K562 (cell line): Measurements from ENCODE around the gene KRI1. TPM values are rescaled to one million over a fixed set of nuclear protein-coding genes. Genes with fewer than 3 reads are reported as not detected.
A peak's percentile ranks its signal among the peaks of the same experiment; 100 is the strongest.

ENCODE experiments used
- CHD1 ChIP-seq: fragments of 200-600 bp; sonication (generic); IDR thresholded peaks from one replicate; pipeline ENCODE4 v1.6.1; 2012; ENCODE audit warnings: mild to moderate bottlenecking, moderate library complexity, low read length, inconsistent platforms
- HOMEZ ChIP-seq: fragments of 250-450 bp; sonication (Bioruptor Pico); IDR thresholded peaks from 2 replicates; pipeline ENCODE4 v1.4.0; 2020; ENCODE audit warnings: mild to moderate bottlenecking, moderate library complexity
- KLF10 ChIP-seq: fragments of 250-450 bp; sonication (Bioruptor Pico); IDR thresholded peaks from 2 replicates; pipeline ENCODE4 v1.6.1; 2021; ENCODE audit warnings: matching md5 sums
- NCOA1 ChIP-seq: fragments of 450-650 bp; IDR thresholded peaks from 2 replicates; pipeline ENCODE4 v1.6.1; 2016; ENCODE audit warnings: low read depth
- NFATC3 ChIP-seq: fragments of 450-650 bp; IDR thresholded peaks from 2 replicates; pipeline ENCODE4 v1.6.1; 2017; ENCODE audit warnings: mild to moderate bottlenecking
- NONO ChIP-seq, 2 experiments: fragments of 200-400 bp in 1 of 2; fragments of 450-650 bp in 1 of 2; formaldehyde crosslinking in 1 of 2; IDR thresholded peaks; 2 replicates each; pipeline ENCODE4 v1.6.1; 2017; ENCODE audit warnings: low read depth in 2 of 2, mild to moderate bottlenecking in 2 of 2, moderate library complexity in 2 of 2, low read length in 1 of 2
- NR2F6 ChIP-seq: fragments of 450-650 bp; formaldehyde crosslinking; IDR thresholded peaks from 2 replicates; pipeline ENCODE4 v1.4.0; 2020; ENCODE audit warnings: mild to moderate bottlenecking
- PRMT5 ChIP-seq: sonication (generic); formaldehyde crosslinking; IDR thresholded peaks from 2 replicates; pipeline ENCODE4 v1.5.0; 2020; ENCODE audit warnings: missing genetic modification reagents
- RERE ChIP-seq: sonication (generic); formaldehyde crosslinking; IDR thresholded peaks from 2 replicates; pipeline ENCODE4 v1.8.0; 2023; ENCODE audit warnings: missing genetic modification reagents, mild to moderate bottlenecking, borderline replicate concordance
- RFX7 ChIP-seq: fragments of 250-450 bp; sonication (Bioruptor Pico); IDR thresholded peaks from 2 replicates; pipeline ENCODE4 v1.5.1; 2021; ENCODE audit warnings: mild to moderate bottlenecking
- TAF9B ChIP-seq: fragments of 450-650 bp; IDR thresholded peaks from 2 replicates; pipeline ENCODE4 v1.6.1; 2018; ENCODE audit warnings: mild to moderate bottlenecking; ENCODE audit not compliant: partially characterized antibody
- ZFP91 ChIP-seq: sonication (generic); formaldehyde crosslinking; IDR thresholded peaks from 2 replicates; pipeline ENCODE4 v1.8.0; 2022; ENCODE audit warnings: mild to moderate bottlenecking, missing genetic modification reagents
- ZNF124 ChIP-seq: sonication (generic); formaldehyde crosslinking; IDR thresholded peaks from 2 replicates; pipeline ENCODE4 v1.8.1; 2022; ENCODE audit warnings: missing genetic modification reagents
- ZNF436 ChIP-seq: fragments of 250-450, 450-650 bp; sonication (Bioruptor Pico); formaldehyde crosslinking; IDR thresholded peaks from 2 replicates; pipeline ENCODE4 v1.7.0; 2020; ENCODE audit warnings: mild to moderate bottlenecking
- ZNF551 ChIP-seq: fragments of 250-450 bp; sonication (Bioruptor Pico); IDR thresholded peaks from 2 replicates; pipeline ENCODE4 v1.5.0; 2021; ENCODE audit warnings: mild to moderate bottlenecking, moderate library complexity
- ZNF740 ChIP-seq, 3 experiments: fragments of 200-800 bp in 1 of 3; sonication (Bioruptor generic) in 1 of 3; sonication (generic) in 1 of 3; formaldehyde crosslinking in 1 of 3; IDR thresholded peaks; 2 replicates each; pipeline versions ENCODE4 v1.6.1 to v1.8.0; 2016 to 2022; ENCODE audit warnings: mild to moderate bottlenecking in 2 of 3, missing compliant biosample characterization in 2 of 3, missing genetic modification characterization in 2 of 3, missing genetic modification reagents in 1 of 3
- polyA plus RNA-seq, 8 experiments: library from polyadenylated mRNA; depleted of rRNA in 4 of 8; stranded (reverse) in 5 of 8; unstranded in 3 of 8; fragments of >200 nt; fragmentation: Nextera tagmentation in 2 of 8; fragmentation: Illumina TruSeq in 1 of 8; extraction: Ambion mirVana in 2 of 8; extraction: Trizol in 1 of 8; gene quantifications; 2 replicates each; pipeline versions ENCODE4 v1.2.1 to v1.2.3, GENCODE V29; 2011 to 2014; ENCODE audit warnings: inconsistent platforms in 1 of 8, missing spikeins in 1 of 8
- total RNA-seq, 7 experiments: library from RNA; depleted of rRNA in 6 of 7; stranded (reverse); fragments of >200 nt in 6 of 7; fragmentation: Illumina TruSeq in 2 of 7; extraction: Trizol in 2 of 7; gene quantifications; 2 replicates each; pipeline versions ENCODE4 v1.2.1 to v1.2.3, GENCODE V29; 2011 to 2021; ENCODE audit warnings: low replicate concordance in 1 of 7

Gene KRI1
- total and polyA plus RNA-seq, 9 of the 15 experiments (the other 6 are each of a cell fraction or from before 2014, with no cell fraction given), result 1.1 to 50.7 (median 24.7) TPM

GRCh38 chr19:10543420-10544241, 22.2 kb downstream of the KRI1 start, which contains the start of gene ATG4D (continued):
- TF ChIP-seq NR2F6 (CRISPR knock-in tag) (no peak), NONO (IDR thresholded peaks at IDR 0.05; ENCODE audit: low read depth in 2 of 2, low read length in 1 of 2) (peak; percentile 37 to 77), CHD1 (no peak), ZNF551 (CRISPR knock-in tag) (no peak), HOMEZ (CRISPR knock-in tag) (no peak), ZNF436 (no peak), NFATC3 (no peak), ZNF740 (CRISPR knock-in tag; IDR thresholded peaks at IDR 0.05) (no peak), ZNF740 (tag; IDR thresholded peaks at IDR 0.05) (no peak), KLF10 (CRISPR knock-in tag) (no peak), RERE (no peak), ZNF124 (CRISPR knock-in tag) (no peak), ZFP91 (CRISPR knock-in tag) (no peak), TAF9B (no peak), NCOA1 (peak; percentile 56; the same call in 1 of the 2 replicates), RFX7 (CRISPR knock-in tag) (no peak), PRMT5 (no peak)
